ENCODE results near the gene WDR33.
"Not testable (repeated sequence)": the region's sequence is repeated elsewhere in the genome, so short reads cannot be mapped to it uniquely, and the experiment has no call there.

Gene WDR33

DNA sequence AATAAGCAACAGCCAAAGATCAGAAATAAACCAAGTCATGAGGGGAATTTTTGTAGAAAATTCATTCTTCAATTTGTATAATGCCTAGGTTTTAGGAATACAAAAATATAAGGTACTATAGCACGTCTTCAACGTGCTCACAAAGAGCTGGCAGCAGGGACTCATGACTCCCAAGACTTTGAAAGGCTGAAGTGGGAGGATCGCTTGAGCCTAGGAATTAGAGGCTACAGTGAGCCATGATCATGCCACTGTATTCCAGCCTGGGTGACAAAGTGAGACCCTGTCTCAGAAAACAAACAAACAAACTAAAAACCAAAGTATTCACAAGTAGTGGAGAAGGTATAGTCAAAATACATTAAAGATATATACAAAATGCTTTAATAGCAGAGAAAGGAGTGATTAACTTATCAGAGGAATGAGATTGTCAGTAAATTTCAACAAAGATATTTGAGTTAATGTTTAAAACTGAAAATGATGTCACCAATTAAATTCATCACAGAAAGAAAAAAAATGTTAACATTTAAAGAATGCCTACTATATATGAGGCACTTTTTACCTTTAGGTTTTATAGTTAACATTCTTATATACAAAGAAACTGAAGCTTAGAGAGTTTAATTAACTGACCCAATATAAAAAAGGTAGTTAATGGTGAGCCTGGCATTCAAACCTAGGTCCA is 3.2 kb downstream of the WDR33 start:
- DNase-seq: no peak

DNA sequence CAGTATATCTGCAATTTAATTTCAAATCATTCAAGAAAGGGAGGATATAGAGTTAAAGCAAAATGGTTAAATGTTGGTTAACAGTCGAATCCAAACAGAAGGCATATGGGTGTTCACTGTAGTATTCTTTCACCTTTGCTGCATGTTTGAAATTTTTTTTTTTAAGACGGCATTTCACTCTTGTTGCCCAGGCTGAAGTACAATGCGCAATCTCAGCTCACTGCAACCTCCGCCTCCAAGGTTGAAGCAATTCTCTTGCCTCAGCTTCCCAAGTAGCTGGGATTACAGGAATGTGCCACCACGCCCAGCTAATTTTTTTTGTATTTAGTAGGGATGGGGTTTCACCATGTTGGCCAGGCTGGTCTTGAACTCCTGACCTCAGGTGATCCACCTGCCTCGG is 4.1 kb downstream of the WDR33 start:
- DNase-seq: not testable (repeated sequence)

DNA sequence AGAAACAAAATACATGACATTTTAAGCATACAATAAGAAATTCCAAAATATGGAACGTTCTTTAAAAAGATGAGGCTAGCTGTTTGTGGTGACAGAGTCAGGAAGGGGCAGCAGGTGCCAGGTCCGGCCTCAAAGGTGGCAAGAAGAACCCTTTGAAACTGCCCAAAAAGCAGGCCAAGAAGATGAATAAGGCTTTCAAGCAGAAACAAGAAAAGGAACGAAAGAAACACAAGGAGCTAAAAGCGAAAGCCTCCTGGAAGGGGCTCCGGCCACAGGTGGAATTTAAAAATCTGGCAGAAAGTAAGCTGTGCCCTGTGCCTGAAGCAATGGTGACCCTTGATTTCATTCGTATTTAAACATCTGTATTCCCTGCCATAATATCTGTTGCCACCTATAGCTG is 5.5 kb downstream of the WDR33 start:
- no peak for DNase-seq

DNA sequence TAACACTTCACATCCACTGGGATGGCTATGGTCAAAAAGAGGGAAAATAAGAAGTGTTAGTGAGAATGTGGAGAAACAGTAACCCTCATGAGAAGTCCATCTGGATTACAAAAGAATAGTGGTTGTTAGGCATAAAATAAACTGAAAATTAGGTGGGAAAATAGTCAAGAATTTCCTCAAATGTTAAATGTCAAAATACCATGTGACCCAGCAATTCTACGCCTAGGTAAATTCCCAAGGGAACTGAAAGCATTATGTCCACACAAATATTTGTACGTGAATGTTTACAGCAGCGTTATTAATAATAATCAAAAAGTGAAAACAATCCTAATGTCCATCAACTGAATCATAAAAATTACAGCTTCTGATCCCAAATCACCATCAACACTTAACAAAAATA is 11.0 kb downstream of the WDR33 start:
- DNase-seq: no peak

DNA sequence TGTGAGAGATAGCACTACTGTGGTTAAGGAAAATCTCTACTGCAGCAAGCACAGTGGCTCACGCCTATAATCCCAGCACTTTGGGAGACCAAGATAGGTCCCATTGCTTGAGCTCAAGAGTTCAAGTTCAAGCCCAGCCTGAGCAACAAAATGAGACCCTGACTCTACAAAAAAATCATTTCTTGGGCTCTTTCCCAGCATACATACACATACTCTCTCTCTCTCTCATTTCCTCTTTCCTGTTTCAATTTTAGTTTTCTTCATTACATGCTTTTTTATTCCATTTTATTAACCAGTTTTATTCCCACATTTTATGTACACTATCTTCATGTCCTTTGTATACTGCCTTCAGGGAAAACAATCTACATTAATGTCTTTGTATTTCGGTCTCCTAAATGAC is 14.6 kb downstream of the WDR33 start:
- no peak for DNase-seq

DNA sequence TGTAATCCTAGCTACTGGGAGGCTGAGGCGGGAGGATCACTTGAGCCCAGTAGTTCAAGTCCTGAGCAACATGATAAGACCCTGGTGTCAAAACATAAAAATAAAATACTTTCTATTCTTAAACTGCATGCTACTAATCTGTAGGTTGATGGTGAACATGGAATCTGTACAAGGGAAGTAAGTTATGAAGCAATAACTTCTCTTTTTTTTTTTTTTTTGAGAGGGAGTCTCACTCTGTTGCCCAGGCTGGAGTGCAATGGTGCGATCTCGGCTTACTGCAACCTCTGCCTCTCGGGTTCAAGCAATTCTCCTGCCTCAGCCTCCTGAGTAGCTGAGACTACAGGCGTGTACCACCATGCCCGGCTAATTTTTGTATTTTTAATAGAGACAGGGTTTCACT is 16.1 kb downstream of the WDR33 start:
- not testable (repeated sequence) for DNase-seq

DNA sequence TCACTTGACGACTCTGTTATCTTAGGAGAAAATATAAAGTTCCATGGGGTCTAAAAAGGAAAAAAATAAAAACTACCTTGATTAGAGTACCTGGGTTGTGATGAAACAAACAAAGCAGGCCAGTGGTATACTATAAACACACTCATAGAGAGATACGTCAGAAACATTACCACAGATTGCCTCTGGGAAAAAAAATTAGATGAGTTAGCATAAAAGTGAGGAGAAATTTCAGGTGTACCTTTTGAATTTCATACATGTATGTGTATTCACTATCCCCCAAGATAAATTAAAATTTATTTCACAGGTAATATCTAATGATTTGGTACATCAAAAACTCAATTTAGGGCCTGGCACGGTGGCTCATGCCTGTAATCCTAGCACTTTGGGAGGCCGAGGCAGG is 18.2 kb downstream of the WDR33 start:
- DNase-seq: no peak

DNA sequence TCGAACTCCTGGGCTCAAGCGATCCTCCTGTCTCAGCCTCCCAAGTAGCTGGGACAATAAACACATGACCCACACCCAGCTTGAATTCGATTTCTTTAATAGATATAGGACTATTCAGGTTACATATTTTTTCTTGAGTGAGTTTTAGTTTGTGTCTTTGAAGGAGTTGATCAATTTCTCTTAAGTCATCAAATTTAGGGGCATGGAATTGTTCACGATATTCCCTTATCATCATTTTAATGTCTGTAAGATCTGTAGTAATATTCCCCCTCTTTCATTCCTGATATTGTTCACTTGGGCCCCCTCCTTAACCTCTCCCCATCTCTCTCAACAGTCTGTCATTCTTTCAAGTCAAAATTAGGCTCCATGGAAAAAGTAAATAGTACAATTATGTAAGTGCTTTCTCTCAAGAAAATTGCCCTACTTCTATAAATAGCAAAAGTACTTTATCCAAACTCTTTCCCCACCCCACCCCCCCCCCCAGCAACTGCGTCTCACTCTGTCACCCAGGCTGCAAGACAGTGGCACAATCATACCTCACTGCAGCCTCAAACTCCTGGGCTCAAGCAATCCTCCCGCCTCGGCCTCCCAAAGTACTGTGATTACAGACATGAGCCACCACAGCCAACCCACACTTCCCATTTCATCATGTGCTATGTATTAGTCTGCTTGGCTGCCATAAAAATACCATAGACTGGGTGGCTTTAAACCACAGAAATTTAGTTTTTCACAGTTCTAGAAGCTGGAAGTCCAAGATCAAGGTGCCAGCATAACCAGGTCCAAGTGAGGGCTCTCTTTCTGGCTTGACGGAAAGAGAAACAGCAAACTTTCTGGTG is 20.1 kb downstream of the WDR33 start:
- DNase-seq: no peak

DNA sequence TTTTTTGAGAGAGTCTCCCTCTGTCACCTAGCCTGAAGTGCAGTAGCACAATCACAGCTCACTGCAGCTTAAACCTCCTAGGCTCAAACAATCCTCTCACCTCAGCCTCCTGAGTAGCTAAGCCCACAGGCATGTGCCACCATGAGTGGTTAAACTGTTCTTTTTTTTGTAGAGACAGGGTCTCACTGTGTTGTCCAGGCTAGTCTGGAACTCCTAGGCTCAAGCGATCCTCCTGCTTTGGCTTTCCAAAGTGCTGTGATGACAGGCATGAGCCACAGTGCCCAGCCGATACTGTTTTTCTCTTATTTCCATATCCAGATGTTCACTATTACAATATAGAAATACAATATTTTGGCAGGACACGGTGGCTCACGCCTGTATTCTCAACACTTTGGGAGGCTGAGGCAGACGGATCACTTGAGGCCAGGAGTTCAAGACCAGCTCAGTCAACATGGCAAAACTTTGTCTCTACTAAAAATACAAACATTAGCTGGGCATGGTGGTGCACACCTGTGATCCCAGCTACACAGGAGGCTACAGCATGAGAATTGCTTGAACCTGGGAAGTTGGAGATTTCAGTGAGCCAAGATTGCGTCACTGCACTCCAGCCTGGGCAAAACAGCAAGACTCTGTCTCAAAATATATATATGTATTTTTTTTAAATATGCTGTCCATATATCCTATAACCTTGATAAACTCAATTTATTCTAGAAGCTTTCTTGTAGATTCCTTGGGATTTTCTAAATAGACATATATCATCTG is 24.7 kb downstream of the WDR33 start:
- no peak for DNase-seq

DNA sequence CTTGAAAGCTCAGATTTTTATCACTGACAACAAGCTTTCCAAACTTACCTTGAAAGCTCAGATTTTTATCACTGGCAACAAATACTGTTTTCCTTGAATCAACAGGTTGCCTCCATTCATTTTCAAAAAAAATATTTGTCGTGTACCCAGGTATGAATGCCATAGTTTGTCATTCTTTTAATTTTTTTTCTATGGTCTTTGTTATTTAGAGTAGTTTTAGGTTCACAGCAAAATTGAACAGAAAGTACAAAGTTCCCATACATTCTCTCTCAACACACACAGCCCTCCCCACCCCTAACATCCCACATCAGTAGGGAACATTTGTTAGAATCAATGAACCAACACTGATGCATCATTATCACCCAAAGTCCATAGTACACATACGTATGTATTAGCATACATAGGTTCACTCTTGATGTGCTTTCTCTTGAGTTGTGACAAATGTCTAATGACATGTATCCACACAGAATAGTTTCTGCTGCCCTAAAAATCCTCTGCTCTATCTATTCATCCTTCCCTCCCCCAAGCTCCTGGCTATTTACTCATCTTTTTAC is 25.9 kb downstream of the WDR33 start:
- DNase-seq: no peak

DNA sequence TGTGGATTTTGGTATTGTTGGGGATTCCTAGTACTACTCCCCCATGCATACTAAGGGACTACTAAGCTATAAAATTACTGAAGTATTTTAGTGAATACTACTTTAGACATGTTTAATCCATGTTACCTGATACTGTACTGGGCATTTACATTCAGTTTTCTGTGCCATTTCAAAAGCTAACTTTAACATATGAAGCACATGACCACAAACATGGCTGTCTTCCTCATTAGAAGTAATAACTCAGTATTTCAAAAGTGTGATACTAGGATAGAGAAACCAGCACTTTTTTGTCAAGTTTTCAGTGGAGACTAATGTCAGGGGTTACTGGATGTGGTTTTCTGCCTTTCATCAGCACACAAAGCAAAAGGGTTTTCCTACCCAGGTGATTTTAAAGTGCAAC is 27.9 kb downstream of the WDR33 start:
- DNase-seq: no peak

DNA sequence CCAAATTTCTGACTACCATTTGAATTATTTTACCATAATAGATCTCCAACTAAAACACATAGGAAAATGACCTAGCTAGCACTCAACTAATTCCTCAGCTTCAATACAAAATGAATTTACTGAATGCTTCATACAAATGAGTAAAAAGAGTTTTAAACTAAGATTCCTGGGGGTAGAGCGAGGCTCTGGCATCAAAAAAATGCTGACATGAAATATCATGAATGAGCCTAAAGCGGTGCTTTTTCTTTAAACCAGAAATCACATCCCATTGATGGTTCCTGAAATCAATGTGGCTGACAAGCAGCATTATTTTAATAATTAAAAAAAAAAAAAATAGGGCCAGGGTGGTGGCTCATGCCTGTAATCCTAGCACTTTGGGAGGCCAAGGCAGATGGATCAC is 32.1 kb downstream of the WDR33 start:
- DNase-seq: no peak

DNA sequence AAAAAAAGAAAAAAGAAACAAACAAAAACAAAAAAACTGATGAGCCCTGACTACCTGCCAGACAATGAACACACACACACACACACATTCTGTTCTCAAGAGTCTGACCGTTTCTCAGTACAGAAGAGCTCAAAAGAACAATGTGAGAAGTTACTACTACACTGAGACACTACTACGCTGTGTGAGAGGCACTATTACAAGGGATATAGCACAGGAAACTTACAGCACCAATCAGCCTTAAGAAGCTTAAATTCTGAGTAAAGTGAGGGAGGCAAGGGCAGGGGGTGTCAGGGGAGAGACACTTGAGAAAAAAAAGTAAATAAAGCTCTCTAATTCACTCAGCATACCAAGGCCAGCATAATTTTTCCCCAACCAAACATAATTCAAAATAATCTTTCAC is 32.5 kb downstream of the WDR33 start:
- DNase-seq: no peak

DNA sequence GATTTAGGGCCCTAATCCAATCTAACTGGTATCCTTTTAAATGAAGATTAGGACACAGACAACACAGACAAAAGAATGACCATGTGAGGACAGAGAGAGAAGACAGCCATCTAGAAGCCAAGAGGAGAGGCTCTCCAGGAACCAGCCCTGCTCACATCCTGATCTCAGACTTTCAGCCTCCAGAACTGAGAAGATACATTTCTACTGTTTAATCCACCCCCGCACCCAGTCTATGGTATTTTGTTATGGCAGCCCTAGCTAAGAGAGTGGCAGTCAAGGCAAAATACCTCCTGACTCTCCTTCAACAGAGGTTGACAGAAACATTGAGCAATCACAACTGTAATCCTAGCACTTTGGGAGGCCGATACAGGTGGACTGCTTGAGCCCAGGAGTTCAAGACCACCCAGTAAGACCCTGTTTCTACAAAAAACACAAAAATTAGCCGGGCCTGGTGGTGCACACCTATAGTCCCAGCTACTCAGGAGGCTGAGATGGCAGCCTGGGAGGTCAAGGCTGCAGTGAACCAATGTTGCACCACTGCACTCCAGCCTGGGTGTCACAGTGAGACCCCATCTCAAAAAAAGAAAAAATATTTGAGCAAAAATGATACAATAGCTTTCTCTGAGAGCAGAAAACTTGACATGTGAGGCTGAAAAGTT is 34.7 kb downstream of the WDR33 start:
- DNase-seq: no peak

DNA sequence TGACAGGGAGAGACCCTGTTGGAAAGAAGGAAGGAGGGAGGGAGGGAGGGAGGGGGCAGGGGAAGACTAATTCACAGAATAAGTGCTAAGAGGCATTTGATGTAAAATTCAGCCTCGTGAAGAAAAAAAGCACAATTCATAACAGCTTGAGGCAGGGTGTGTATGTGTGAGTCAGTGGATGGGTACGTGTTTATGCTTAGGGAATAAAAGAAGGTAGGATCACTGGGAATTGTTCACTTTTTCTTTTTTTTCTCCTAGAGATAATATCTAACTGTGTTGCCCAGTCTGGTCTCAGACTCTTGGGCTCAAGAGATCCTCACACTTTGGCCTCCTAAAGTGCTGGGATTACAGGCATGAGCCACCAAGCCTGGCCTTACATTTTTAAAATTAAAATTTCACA is 39.2 kb downstream of the WDR33 start:
- no peak for DNase-seq

DNA sequence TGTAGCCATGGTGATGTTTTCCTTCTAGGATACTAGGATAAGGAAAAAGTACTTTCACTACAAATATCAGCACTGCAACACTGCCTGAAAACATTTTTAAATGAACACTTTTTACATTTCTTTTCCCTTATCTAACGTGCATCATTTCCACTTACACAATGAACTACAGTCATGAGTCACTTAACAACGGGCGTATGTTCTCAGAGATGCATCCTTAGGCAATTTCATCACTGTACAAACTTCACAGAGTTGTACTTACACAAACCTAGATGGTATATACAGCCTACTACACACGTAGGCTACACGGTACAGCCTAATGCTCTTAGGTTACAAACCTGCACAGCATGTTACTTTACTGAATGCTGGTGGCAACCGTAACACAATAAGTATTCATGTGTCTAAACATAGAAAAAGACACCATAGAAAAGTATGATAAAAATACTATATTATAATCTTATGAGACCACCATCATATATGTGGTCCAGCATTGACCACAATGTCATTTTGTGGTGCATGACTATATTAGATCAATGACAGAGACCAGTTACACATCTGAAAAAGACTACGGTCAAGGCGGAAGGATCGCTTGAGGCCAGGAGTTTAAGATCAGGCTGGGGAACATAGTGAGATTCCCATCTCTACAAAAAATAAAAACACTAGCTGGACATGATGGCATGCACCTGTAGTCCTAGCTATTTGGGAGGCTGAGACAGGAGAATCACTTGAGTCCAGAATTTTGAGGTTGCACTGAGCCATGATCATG is 39.8 kb downstream of the WDR33 start:
- DNase-seq: no peak

DNA sequence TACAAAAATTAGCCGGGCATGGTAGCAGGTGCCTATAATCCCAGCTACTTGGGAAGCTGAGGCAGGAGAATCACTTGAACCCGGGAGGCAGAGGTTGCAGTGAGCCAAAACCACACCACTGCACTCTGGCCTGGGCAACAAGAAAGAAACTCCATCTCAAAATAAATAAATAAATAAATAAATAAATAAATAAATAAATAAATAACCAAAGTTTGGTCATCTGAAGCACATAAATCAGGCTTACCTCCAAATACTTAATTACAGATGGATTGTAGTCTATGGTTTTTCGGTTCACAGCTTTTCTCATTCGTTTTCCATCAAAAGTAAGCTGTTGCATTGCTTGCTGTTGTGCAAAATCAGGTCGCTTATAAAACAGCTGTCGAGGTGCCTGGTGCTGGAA is 40.4 kb downstream of the WDR33 start:
- DNase-seq: not testable (repeated sequence)

DNA sequence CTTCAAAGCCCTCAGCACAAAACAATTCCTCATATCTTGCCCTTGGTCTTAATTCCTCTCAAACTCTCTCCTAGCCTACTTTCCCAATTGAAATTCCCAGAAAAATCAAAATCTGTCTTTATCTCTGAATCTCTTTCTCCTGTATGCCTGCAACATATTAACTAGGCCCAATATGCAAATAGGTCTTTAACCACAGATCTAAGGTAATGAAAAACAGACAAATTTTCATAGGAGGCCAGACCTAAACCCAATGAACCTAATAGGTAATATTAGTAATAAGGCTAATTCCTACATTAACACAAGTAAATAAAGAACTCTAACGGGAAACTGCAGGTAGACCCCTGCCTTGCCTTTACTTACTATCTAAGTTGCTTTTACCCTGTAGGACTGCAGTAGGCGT is 41.4 kb downstream of the WDR33 start:
- DNase-seq: no peak

DNA sequence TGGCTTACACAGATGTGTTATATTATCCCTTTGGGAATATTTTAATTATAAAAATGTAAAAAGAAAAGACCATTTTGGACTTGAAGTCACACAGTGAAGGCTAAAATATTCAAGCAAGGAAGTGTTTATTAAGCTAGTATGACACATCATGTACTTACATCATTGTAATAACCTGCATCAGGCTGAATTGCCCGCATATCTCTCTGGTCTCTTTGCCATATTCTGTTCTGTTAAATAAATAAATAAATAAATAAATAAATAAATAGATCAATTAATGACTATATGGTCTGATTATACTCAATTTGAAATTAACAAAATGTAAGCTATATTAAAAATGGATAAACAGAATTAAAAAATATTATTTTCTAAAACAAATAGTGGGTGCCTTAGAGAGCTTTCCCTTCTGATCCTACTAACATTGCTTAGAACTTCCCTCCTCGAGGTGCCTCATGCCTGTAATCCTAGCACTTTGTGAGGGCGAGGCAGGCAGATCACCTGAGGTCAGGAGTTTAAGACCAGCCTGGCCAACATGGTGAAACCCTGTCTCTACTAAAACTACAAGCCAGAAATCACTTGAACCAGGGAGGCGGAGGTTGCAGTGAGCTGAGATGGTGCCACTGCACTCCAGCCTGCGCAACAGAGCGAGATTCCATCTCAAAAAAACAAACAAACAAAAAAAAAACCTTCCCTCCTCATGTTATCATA is 42.0 kb downstream of the WDR33 start:
- DNase-seq: no peak

DNA sequence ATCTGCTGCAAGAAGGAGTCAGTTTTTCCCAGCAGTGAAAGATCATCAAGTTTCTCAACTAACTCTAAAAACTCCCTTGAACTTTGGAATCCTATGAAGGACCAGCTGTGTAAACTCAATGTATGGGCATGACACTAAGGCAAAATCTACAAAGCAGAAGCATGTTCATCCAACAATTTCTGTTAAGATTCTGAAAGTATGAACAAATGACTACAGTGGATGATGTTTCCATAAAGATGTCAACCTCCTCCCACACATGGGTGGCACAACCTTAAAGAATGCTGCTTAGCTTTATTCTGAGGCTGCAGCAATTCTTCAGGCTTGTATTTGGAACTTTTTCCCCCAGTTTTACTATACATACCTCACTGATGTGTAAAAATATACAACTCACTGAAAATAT is 47.2 kb downstream of the WDR33 start:
- no peak for DNase-seq

DNA sequence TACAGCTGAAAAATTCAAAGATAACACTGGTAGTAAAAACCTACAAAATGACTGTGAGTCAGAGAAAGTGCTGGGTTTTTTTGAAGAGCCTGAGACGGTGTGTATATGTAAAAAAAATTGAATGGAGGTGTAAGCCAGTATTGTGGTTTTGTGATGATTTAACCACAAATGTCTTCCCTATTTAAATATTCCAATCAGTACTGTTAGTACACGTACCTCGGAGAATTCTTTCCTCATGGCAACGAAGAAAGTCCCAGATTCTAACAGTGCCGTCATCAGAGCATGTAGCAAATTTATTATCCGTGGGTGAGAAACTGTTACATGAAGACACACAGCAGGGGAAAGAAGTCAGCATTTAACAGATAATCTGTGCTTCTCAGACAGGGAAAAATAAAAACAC is 48.1 kb downstream of the WDR33 start:
- no peak for DNase-seq

DNA sequence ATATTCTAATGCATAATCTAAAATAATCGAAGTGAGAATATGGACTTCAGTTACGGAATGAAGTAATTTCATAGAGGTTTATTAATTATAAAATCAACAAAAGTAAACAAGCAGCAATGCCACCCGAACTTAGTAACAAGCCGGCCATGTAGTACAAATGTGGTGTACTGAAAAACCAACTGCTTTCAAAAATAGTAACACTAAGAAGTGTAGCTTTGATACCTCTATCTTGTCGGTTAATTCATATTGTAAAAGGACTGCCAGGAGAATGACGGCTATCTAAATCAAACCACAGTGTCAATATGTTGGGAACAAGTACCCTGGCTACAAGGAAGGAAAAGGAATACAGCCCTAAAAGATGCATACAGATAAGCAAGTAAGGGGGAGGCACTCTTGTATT is 48.5 kb downstream of the WDR33 start:
- no peak for DNase-seq
